ENCODE measurements around the gene CNNM1.

DNA sequence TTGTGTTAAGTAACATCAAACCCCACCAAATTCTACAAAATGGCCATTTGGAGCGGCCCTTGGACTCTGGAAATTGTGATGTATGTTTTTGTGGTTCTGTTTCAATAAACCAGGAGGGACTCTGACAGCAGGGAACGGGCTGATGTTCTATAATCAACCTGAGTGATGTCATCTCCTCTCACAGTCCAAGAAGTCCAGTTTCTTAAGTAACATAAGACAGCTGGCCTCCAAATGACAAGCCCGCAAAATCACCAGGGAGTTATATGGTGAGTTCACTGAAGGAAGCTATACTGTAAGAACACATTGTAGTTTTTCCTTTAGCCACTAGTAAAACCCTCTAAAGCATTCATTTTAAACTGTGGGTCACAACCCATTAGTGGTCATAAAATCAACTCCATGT, 67.3 kb downstream of the CNNM1 start:
- no peak for TF ChIP-seq POLR2A (IDR thresholded peaks at IDR 0.05)
- TF ChIP-seq EP300 (IDR thresholded peaks at IDR 0.05), result no peak
